Neural progenitor cell (in vitro differentiated cells): ENCODE data around the gene PIK3R3.

ENCODE experiments used
- EZH2phosphoT487 ChIP-seq: fragments of 200-600 bp; sonication (generic); IDR thresholded peaks from 2 replicates; pipeline ENCODE4 v1.6.1; 2017; ENCODE audit warnings: antibody characterized with exemption
- TF ChIP-seq, protein P1 (sequence below): fragments of 200-600 bp; sonication (generic); IDR thresholded peaks from 2 replicates; pipeline ENCODE4 v1.5.1; 2017; ENCODE audit warnings: antibody characterized with exemption, mild to moderate bottlenecking

DNA sequence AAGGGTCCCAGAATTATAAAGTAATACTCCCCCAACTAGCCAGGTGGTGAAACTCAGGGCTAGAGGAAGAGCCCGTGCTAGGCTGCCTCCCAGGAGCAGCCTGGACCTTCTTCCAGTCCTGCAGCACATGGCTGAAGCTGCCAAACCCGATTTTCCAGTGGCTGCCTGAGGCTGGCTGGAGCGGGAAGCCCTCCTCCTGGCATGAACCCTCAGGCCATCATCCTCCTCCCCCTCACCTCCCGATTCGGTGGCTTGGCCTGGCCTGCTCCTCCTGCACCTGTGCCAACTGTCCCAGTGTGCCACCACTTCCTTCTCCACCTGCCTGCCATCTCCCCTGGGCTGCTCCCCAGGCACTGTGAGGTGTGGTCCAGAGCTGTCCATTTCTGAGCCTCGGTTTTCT, 39.4 kb upstream of the PIK3R3 start:
- no peak for TF ChIP-seq EZH2phosphoT487
- TF ChIP-seq, protein P1, sequence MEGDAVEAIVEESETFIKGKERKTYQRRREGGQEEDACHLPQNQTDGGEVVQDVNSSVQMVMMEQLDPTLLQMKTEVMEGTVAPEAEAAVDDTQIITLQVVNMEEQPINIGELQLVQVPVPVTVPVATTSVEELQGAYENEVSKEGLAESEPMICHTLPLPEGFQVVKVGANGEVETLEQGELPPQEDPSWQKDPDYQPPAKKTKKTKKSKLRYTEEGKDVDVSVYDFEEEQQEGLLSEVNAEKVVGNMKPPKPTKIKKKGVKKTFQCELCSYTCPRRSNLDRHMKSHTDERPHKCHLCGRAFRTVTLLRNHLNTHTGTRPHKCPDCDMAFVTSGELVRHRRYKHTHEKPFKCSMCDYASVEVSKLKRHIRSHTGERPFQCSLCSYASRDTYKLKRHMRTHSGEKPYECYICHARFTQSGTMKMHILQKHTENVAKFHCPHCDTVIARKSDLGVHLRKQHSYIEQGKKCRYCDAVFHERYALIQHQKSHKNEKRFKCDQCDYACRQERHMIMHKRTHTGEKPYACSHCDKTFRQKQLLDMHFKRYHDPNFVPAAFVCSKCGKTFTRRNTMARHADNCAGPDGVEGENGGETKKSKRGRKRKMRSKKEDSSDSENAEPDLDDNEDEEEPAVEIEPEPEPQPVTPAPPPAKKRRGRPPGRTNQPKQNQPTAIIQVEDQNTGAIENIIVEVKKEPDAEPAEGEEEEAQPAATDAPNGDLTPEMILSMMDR = no peak
